Measurements from ENCODE around the gene RTCB. TPM values are rescaled to one million over a fixed set of nuclear protein-coding genes. Genes with fewer than 3 reads are reported as not detected.
A peak's percentile ranks its signal among the peaks of the same experiment; 100 is the strongest.
"Not testable (repeated sequence)": the region's sequence is repeated elsewhere in the genome, so short reads cannot be mapped to it uniquely, and the experiment has no call there.

The RTCB gene
- total RNA-seq, 6 experiments from 2014 or later: 89.9 to 95.6 (median 92.4) TPM

DNA sequence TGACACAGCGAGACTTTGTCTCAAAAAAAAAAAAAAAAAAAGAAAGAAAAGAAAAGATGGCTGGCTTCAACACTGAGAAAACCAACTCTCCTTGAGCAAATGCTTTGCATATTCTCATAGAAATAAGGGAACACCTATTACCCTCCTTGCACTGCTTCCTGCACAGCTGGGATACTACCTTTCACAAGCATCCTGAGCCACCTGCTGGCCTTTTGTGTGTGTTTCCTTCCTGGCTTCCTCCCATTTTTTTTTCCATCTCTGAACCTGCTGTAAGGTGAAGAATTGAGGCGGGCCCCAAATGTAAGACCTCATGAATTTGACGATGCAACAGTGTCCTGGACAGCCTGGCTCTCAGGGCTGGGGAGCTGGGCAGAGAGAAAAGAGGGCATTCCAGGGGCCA, 56.3 kb downstream of the RTCB start:
- Mint-ChIP-seq H3K9me3 (peaks cover 6% of the 10 kb centered on the region), H3K27me3 (ENCODE audit: insufficient read depth) (peaks cover 13% of the 10 kb centered on the region), H3K4me3 (no peak overlapping the region), H3K36me3 (ENCODE audit: low read depth) (peaks cover 6% of the 10 kb centered on the region), H3K4me1 (ENCODE audit: low read depth) (peaks cover 7% of the 10 kb centered on the region), H3K27ac (no peak overlapping the region)
- no peak for DNase-seq
- TF ChIP-seq, protein P1, sequence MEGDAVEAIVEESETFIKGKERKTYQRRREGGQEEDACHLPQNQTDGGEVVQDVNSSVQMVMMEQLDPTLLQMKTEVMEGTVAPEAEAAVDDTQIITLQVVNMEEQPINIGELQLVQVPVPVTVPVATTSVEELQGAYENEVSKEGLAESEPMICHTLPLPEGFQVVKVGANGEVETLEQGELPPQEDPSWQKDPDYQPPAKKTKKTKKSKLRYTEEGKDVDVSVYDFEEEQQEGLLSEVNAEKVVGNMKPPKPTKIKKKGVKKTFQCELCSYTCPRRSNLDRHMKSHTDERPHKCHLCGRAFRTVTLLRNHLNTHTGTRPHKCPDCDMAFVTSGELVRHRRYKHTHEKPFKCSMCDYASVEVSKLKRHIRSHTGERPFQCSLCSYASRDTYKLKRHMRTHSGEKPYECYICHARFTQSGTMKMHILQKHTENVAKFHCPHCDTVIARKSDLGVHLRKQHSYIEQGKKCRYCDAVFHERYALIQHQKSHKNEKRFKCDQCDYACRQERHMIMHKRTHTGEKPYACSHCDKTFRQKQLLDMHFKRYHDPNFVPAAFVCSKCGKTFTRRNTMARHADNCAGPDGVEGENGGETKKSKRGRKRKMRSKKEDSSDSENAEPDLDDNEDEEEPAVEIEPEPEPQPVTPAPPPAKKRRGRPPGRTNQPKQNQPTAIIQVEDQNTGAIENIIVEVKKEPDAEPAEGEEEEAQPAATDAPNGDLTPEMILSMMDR (IDR thresholded peaks at IDR 0.05): no peak; the same call in 1 of the 2 replicates

DNA sequence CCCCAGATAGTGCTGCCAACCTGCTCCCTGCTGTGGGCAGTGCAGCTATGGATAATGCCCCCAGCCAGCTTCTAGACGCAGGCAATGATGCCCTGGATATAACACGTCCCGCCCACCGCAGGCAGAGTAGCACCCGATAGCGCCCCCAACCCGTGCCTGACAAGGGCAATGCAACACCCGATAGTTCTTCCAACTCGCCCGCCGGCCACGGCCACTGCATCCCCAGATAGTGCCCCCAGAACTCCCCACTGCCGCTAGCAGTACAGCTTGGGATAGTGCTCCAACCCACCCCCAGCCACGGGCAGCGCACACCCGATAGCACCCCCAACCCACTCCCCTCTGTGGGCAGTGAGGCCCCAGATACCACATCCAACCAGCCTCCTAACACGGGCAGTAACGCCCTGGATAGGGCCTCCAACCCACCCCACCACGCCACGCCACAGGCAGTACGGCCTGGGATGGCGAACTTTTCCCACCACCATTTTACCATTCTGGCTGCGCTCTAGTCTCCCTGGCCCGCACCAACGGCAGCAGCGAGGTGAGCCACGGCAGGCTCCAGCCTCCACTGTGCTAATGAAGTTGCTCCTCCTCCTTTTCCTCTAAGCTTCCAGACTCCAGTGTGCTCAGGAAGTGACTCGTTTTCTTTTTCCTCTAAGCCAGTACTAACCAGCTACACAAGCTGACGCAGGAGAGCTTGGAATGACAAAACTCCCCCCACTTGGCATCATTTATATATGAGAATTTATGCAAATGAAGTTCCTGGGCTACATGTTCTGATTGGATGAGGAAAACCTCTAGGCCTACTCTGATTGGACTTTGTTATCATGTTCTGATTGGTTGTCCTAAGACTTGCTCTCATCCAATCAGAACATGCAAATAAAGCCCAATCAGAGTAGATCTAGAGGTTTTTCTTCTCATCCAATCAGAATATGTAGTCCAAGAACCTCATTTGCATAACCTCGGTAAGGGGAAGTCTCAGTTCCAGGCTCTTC, 57.4 kb downstream of the RTCB start:
- Mint-ChIP-seq H3K9me3 (peaks cover 6% of the 10 kb centered on the region), H3K27ac (peak overlapping the region; percentile 82), H3K4me3 (peak overlapping the region; percentile 62; the same call in 1 of the 2 replicates), H3K4me1 (ENCODE audit: low read depth) (peaks cover 7% of the 10 kb centered on the region), H3K27me3 (ENCODE audit: insufficient read depth) (peaks cover 15% of the 10 kb centered on the region), H3K36me3 (ENCODE audit: low read depth) (peaks cover 6% of the 10 kb centered on the region)
- TF ChIP-seq, protein P1 (IDR thresholded peaks at IDR 0.05): no peak
- peak; percentile 58 for DNase-seq

DNA sequence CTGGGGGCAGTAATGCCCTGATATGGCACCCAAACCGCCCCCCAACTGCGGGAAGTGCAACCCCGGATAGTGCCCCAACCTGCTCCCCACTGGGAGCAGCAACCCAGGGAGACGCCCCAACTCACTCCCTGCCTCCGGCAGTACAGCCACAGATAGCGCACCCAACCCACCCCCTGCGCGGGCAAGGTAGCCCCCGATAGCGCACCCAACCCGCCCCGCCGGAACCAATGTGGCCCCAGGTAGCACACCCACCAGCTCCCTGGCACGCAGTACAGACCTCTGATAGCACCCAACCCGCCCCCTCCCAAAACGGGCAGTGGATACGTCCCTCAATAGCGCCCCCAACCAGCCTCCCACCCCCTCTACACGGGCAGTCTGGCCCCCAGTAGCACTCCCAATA, 58.2 kb downstream of the RTCB start:
- peaks cover 6% of the 10 kb centered on the region for H3K36me3 Mint-ChIP-seq (ENCODE audit: low read depth)
- no peak for DNase-seq
- peaks cover 17% of the 10 kb centered on the region for H3K27me3 Mint-ChIP-seq (ENCODE audit: insufficient read depth)
- TF ChIP-seq, protein P1 (IDR thresholded peaks at IDR 0.05): no peak
- H3K9me3 Mint-ChIP-seq: peaks cover 6% of the 10 kb centered on the region
- no peak overlapping the region for H3K27ac Mint-ChIP-seq
- peaks cover 7% of the 10 kb centered on the region for H3K4me1 Mint-ChIP-seq (ENCODE audit: low read depth)
- H3K4me3 Mint-ChIP-seq: no peak overlapping the region

DNA sequence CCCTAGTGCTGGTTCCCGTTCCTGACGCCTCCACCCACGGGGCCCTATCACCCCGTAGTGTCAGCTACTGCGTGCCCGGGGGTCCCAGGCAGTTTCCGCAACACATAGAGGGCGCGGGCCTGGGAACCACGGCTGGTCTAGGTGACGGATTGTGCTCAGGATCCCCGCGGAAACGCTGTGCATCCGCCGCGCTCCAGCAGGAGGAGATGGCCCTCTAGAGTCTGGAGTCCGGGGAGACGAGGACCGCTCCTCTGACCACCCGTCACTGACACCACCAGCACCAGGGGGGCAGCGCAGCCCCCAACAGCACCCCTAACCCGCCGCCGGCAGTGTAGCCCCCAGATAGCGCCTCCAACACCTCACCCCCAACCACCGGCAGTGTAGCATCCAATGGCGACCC, 58.8 kb downstream of the RTCB start:
- Mint-ChIP-seq H3K4me3 (no peak overlapping the region), H3K27me3 (ENCODE audit: insufficient read depth) (peaks cover 17% of the 10 kb centered on the region), H3K9me3 (peaks cover 6% of the 10 kb centered on the region), H3K36me3 (ENCODE audit: low read depth) (peaks cover 6% of the 10 kb centered on the region), H3K4me1 (ENCODE audit: low read depth) (peaks cover 7% of the 10 kb centered on the region), H3K27ac (no peak overlapping the region)
- DNase-seq: no peak
- TF ChIP-seq, protein P1 (IDR thresholded peaks at IDR 0.05): no peak

DNA sequence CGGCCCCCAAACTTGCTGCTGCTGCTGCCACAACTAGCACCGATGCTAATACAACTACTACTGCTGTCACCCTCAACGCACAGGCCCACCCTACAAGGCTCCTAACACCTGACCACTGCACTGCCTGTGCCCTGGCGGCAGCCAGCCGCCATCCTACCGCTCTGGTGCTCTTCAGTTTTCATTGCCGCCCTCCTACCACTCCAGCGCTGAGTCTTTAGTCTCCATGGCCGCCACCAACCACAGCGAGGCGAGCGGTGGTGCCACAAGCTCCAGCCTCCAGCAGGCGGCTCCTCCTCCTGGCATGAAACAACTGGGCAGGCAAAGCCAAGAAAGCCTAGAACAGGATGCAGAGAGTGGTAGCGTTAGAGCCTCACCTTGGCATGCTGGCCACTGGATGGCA, 59.4 kb downstream of the RTCB start:
- TF ChIP-seq, protein P1 (IDR thresholded peaks at IDR 0.05): no peak
- H3K27me3 Mint-ChIP-seq (ENCODE audit: insufficient read depth): peaks cover 17% of the 10 kb centered on the region
- H3K4me3 Mint-ChIP-seq: no peak overlapping the region
- H3K27ac Mint-ChIP-seq: no peak overlapping the region
- DNase-seq: no peak
- peaks cover 6% of the 10 kb centered on the region for H3K36me3 Mint-ChIP-seq (ENCODE audit: low read depth)
- H3K9me3 Mint-ChIP-seq: peaks cover 6% of the 10 kb centered on the region
- peaks cover 7% of the 10 kb centered on the region for H3K4me1 Mint-ChIP-seq (ENCODE audit: low read depth)

DNA sequence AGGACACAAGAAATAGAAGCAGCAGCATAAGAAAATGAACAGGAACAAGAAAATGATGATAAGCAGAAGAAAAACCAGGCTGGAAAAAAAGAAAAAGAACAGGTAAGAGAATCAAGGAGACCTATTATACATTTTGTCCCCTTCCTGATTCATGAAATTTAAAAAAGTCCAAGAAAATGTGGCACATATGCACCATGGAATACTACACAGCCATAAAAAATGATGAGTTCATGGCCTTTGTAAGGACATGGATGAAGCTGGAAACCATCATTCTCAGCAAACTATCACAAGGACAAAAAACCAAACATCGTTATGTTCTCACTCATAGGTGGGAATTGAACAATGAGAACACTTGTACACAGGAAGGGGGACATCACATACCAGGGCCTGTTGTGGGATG, 60.2 kb downstream of the RTCB start:
- peaks cover 12% of the 10 kb centered on the region for H3K27me3 Mint-ChIP-seq (ENCODE audit: insufficient read depth)
- not testable (repeated sequence) for H3K4me1 Mint-ChIP-seq (ENCODE audit: low read depth); H3K9me3 Mint-ChIP-seq

More for the DNA sequence above, 60.2 kb downstream of the RTCB start:
- H3K27ac Mint-ChIP-seq; H3K4me3 Mint-ChIP-seq; DNase-seq; H3K36me3 Mint-ChIP-seq (ENCODE audit: low read depth): not testable (repeated sequence)

Data from HFFc6 (cell line).